ENCODE measurements around the gene LSS.
"Not testable (repeated sequence)": the region's sequence is repeated elsewhere in the genome, so short reads cannot be mapped to it uniquely, and the experiment has no call there.

GRCh38 chr21:46241577-46241976, 13.0 kb upstream of the LSS start:
- TF ChIP-seq CTCF (IDR thresholded peaks at IDR 0.05); HMGXB4 (CRISPR knock-in tag; IDR thresholded peaks at IDR 0.05); JUN (CRISPR knock-in tag; IDR thresholded peaks at IDR 0.05); ESRRA (CRISPR knock-in tag; IDR thresholded peaks at IDR 0.05; ENCODE audit: borderline replicate concordance); ETV6 (CRISPR knock-in tag; IDR thresholded peaks at IDR 0.05); ZNF138 (CRISPR knock-in tag; conservative IDR thresholded peaks at IDR 0.05); MAX (CRISPR knock-in tag; IDR thresholded peaks at IDR 0.05); USF2 (CRISPR knock-in tag; IDR thresholded peaks at IDR 0.05); FOXJ3 (CRISPR knock-in tag; IDR thresholded peaks at IDR 0.05; ENCODE audit: borderline replicate concordance): not testable (repeated sequence)

Data from WTC11 (cell line).